ENCODE data around the gene PTEN.

GRCh38 chr10:87880336-87880735 is 16.9 kb downstream of the PTEN start:
- TF ChIP-seq, protein P1, sequence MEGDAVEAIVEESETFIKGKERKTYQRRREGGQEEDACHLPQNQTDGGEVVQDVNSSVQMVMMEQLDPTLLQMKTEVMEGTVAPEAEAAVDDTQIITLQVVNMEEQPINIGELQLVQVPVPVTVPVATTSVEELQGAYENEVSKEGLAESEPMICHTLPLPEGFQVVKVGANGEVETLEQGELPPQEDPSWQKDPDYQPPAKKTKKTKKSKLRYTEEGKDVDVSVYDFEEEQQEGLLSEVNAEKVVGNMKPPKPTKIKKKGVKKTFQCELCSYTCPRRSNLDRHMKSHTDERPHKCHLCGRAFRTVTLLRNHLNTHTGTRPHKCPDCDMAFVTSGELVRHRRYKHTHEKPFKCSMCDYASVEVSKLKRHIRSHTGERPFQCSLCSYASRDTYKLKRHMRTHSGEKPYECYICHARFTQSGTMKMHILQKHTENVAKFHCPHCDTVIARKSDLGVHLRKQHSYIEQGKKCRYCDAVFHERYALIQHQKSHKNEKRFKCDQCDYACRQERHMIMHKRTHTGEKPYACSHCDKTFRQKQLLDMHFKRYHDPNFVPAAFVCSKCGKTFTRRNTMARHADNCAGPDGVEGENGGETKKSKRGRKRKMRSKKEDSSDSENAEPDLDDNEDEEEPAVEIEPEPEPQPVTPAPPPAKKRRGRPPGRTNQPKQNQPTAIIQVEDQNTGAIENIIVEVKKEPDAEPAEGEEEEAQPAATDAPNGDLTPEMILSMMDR (IDR thresholded peaks at IDR 0.05; ENCODE audit: extremely low read depth in 1 of 2, insufficient read depth in 1 of 2, low read depth in 1 of 2, low read length in 2 of 2), result no peak
- TF ChIP-seq MYC (IDR thresholded peaks at IDR 0.05; ENCODE audit: low read depth, low read length), result no peak
- TF ChIP-seq POLR2A (IDR thresholded peaks at IDR 0.05; ENCODE audit: low read depth, low read length), result no peak
- no peak for TF ChIP-seq EZH2 (IDR thresholded peaks at IDR 0.05; ENCODE audit: borderline replicate concordance, low read depth, low read length, severe bottlenecking)
- no peak for TF ChIP-seq POLR2AphosphoS5 (IDR thresholded peaks at IDR 0.05; ENCODE audit: insufficient read depth, low read depth, low read length)
- TF ChIP-seq MAX (IDR thresholded peaks at IDR 0.05; ENCODE audit: insufficient read depth, insufficient read length), result no peak
- no peak for TF ChIP-seq FOS (IDR thresholded peaks at IDR 0.05; ENCODE audit: borderline replicate concordance, insufficient read depth, low read length)
- TF ChIP-seq JUN (IDR thresholded peaks at IDR 0.05; ENCODE audit: borderline replicate concordance, insufficient read depth, insufficient read length, low read depth), result no peak
